Thymus (tissue), 11 donors: ENCODE results near the gene SIK1. TPM values are rescaled to one million over a fixed set of nuclear protein-coding genes. Genes with fewer than 3 reads are reported as not detected.

Source experiments
- DNase-seq, 9 donors: peaks; one replicate each; pipeline ENCODE4 v3.0.0-alpha.2; 2013; ENCODE audit warnings: low spot score in 9 of 9, low read depth in 6 of 9, missing footprints in 1 of 9
- H3K27ac ChIP-seq, 2 donors: one replicate each; pipeline ENCODE4 v1.5.1; 2013; ENCODE audit warnings: control low read depth in 1 of 2, low read depth in 1 of 2, low read length in 1 of 2, mild to moderate bottlenecking in 1 of 2, moderate library complexity in 1 of 2
- H3K27me3 ChIP-seq, 2 donors: one replicate each; pipeline ENCODE4 v1.5.1; 2013; ENCODE audit warnings: low read length in 1 of 2; ENCODE audit not compliant: control insufficient read depth in 2 of 2, insufficient read depth in 1 of 2
- H3K36me3 ChIP-seq, 2 donors: one replicate each; pipeline ENCODE4 v1.5.1; 2013; ENCODE audit warnings: low read length in 1 of 2, mild to moderate bottlenecking in 1 of 2, moderate library complexity in 1 of 2; ENCODE audit not compliant: control insufficient read depth in 2 of 2, insufficient read depth in 2 of 2
- H3K4me1 ChIP-seq, 2 donors: one replicate each; pipeline ENCODE4 v1.5.1; 2013; ENCODE audit warnings: low read length in 2 of 2; ENCODE audit not compliant: control insufficient read depth in 2 of 2, insufficient read depth in 2 of 2
- H3K4me3 ChIP-seq, 2 donors: one replicate each; pipeline ENCODE4 v1.5.1; 2013; ENCODE audit warnings: low read length in 2 of 2, control low read depth in 1 of 2, mild to moderate bottlenecking in 1 of 2
- H3K9me3 ChIP-seq, 2 donors: one replicate each; pipeline ENCODE4 v1.5.1; 2013; ENCODE audit warnings: low read length in 1 of 2, mild to moderate bottlenecking in 1 of 2; ENCODE audit not compliant: control insufficient read depth in 2 of 2, insufficient read depth in 1 of 2
- WGBS: extraction: QIAGEN DNeasy Blood & Tissue Kit; methylation state at CpG from one replicate; pipeline ENCODE4 v1.1.7; 2013; 5-methylcytosine and 5-hydroxymethylcytosine counted together
- polyA plus RNA-seq: library from polyadenylated mRNA; stranded (reverse); fragments of 200-250 nt; gene quantifications from one replicate; pipeline ENCODE4 v1.2.3, GENCODE V29; 2013
- total RNA-seq: library from RNA; stranded (reverse); fragments of 120-200 nt; gene quantifications from one replicate; pipeline ENCODE4 v1.2.4, GENCODE V29; 2013
- donor health status: healthy.

SIK1 gene
- total and polyA plus RNA-seq, 2 donors = 1.1 to 16.9 TPM

DNA sequence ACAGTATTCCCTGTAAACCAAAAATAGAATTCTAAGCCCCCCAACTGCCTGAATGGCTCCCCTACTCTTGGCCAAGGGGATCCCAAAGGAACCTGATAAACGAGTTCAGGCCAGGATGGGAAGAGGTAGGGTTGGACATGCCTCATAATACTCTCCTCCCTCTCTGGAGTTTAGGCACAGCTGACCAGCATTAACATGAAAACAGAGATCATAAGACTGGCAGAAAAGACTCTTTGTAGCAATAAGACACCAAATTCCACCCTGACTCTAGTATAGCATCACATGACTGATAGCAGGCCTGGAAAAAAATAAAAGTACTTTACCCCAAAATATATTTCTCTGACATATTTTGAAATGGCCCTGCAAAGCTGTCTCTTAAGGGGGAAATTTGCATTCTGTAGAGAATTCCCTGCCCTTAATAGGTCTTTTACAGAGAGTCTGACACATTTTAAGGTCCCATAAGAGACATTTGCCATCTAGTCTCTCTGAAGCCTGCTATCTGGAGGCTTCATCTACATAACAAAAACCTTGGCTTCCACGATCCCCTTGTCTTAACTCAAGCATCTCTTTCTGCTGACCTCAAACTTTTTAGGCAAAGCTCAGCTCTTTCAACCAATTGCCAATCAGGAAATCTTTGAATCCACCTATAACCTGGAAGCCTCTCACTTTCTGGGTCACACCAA is 55.9 kb downstream of the SIK1 start:
- Histone ChIP-seq H3K9me3 (peaks cover 0 to 7% of the 10 kb centered on the region in 2 donors), H3K4me1 (peaks cover 0 to 14% of the 10 kb centered on the region in 2 donors), H3K27me3 (no peaks in the 10 kb centered on the region), H3K4me3 (no peak overlapping the region), H3K36me3 (no peaks in the 10 kb centered on the region), H3K27ac (peak overlapping the region in 1 of 2 donors; percentile 14)
- DNase-seq = no peak
- WGBS = 83% methylated on average over 2 of the region's 2 CpGs

- 96% methylated on average over 20 of the region's 20 CpGs for WGBS
- peaks cover 0 to 7% of the 10 kb centered on the region in 2 donors for H3K9me3 ChIP-seq
- H3K27ac ChIP-seq = peak overlapping the region; percentile 14 to 38
- H3K4me3 ChIP-seq = no peak overlapping the region
- DNase-seq = no peak
- H3K36me3 ChIP-seq = no peaks in the 10 kb centered on the region
- H3K27me3 ChIP-seq = no peaks in the 10 kb centered on the region
- H3K4me1 ChIP-seq = peaks cover 0 to 14% of the 10 kb centered on the region in 2 donors
Observed at GRCh38 chr21:43370091-43370658, 56.8 kb downstream of the SIK1 start.

- no peak overlapping the region for H3K4me3 ChIP-seq
- no peak overlapping the region for H3K27ac ChIP-seq
- no peak for DNase-seq
Observed at GRCh38 chr21:43369596-43370090, 57.3 kb downstream of the SIK1 start.

DNA sequence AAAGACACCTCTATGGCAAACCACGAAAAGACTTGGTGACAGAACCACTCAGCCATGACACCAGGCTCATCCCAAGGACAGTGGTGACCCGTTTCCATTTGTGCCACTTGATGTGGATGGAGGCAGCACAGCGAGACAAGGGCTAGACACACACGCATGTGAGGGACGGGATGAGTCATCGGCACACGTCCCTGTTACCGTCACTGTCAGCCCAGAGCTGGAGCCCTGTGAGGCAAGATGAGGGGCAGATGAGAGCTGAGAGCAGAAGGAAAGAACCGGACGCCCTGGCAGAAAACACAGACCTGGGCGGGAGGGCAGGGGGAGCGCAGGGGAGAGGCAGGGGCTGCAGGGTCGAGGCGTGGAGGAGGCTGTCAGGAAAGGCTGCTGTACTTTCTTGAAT is 57.8 kb downstream of the SIK1 start:
- Histone ChIP-seq H3K4me3 (no peak overlapping the region), H3K36me3 (no peaks in the 10 kb centered on the region), H3K27ac (no peak overlapping the region), H3K9me3 (peaks cover 0 to 11% of the 10 kb centered on the region in 2 donors), H3K4me1 (peaks cover 0 to 16% of the 10 kb centered on the region in 2 donors), H3K27me3 (no peaks in the 10 kb centered on the region)
- WGBS = 89% methylated on average over 14 of the region's 14 CpGs
- no peak for DNase-seq

More at GRCh38 chr21:43369596-43370090, 57.3 kb downstream of the SIK1 start:
- H3K27me3 ChIP-seq = no peaks in the 10 kb centered on the region
- peaks cover 0 to 14% of the 10 kb centered on the region in 2 donors for H3K4me1 ChIP-seq
- H3K9me3 ChIP-seq = peaks cover 0 to 9% of the 10 kb centered on the region in 2 donors
- WGBS = 93% methylated on average over 18 of the region's 18 CpGs
- H3K36me3 ChIP-seq = no peaks in the 10 kb centered on the region

DNA sequence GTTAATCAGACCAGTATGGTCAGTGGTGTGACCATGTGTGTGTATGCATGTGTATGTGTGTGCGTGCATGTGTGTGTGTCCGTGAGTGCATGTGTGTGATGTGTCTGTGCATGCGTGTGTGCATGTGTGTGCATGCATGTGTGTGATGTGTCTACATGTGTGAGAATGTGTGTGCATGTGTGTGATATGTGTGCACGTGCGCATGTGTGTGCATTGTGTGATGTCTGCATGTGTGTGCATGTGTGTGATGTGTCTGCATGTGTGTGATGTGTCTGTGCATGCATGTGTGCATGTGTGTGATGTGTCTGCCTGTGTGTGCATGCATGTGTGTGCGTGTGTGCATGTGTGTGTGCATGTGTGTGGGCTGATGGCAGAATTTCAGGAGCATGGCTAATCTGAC is 58.2 kb downstream of the SIK1 start:
- 90% methylated on average over 6 of the region's 6 CpGs for WGBS

DNA sequence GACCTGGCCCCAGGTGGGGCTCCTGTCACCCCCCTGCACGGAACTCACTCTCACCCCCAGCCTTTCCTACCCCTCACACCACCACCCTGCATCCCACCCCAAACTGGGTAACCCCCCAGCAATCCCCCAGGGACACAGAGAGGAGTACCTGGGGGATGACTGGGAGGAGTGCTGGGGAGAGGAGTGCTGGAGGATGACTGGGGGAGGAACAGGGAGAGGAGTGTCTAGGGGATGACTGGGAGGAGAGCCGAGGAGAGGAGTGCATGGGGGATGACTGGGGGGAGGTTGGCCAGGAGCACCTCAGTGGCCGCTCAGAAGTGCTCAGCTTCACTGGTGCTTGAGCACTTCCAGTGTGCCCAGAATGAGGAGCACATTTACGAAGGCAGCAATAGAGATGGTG is 59.1 kb downstream of the SIK1 start:
- 93% methylated on average over 4 of the region's 4 CpGs for WGBS

More for the DNA sequence above, 58.2 kb downstream of the SIK1 start:
- Histone ChIP-seq H3K4me1 (peaks cover 0 to 17% of the 10 kb centered on the region in 2 donors), H3K27me3 (no peaks in the 10 kb centered on the region), H3K9me3 (peaks cover 0 to 8% of the 10 kb centered on the region in 2 donors), H3K36me3 (no peaks in the 10 kb centered on the region), H3K27ac (no peak overlapping the region), H3K4me3 (no peak overlapping the region)
- no peak for DNase-seq

DNA sequence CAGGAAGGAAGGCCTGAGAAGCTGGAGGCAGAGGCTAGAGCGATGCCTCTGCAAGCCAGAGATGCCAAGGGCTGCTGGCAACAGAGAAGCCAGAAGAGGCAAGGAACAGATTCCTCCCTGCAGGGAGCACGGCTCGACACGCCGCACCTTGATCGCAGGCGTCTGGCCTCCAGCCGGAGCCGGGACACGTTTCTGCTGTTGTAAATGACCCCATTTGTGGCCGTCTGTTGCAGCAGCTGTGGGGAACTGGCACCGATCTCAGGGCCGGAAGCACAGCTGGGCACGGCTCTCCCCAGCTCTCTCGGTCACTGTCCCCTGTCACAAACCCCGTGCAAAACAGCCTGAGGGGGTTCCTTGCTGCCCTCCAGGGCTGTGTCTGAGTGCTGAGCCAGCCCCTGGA is 59.6 kb downstream of the SIK1 start:
- WGBS = 95% methylated on average over 16 of the region's 16 CpGs
- no peak overlapping the region for H3K27ac ChIP-seq
- peaks cover 0 to 4% of the 10 kb centered on the region in 2 donors for H3K27me3 ChIP-seq
- DNase-seq = no peak
- H3K4me1 ChIP-seq = peaks cover 8 to 31% of the 10 kb centered on the region in 2 donors
- no peaks in the 10 kb centered on the region for H3K36me3 ChIP-seq
- H3K9me3 ChIP-seq = peaks cover 0 to 8% of the 10 kb centered on the region in 2 donors
- H3K4me3 ChIP-seq = no peak overlapping the region

More for the DNA sequence above, 59.1 kb downstream of the SIK1 start:
- Histone ChIP-seq H3K27me3 (peaks cover 0 to 4% of the 10 kb centered on the region in 2 donors), H3K4me3 (no peak overlapping the region), H3K9me3 (peaks cover 0 to 8% of the 10 kb centered on the region in 2 donors), H3K36me3 (no peaks in the 10 kb centered on the region), H3K4me1 (peaks cover 3 to 26% of the 10 kb centered on the region in 2 donors), H3K27ac (no peak overlapping the region)
- no peak for DNase-seq

GRCh38 chr21:43366656-43367055 is 60.3 kb downstream of the SIK1 start:
- peaks cover 14 to 38% of the 10 kb centered on the region in 2 donors for H3K4me1 ChIP-seq
- no peak overlapping the region for H3K27ac ChIP-seq
- DNase-seq = no peak
- H3K4me3 ChIP-seq = no peak overlapping the region
- WGBS = 95% methylated on average over 19 of the region's 19 CpGs
- H3K27me3 ChIP-seq = peaks cover 0 to 4% of the 10 kb centered on the region in 2 donors
- no peaks in the 10 kb centered on the region for H3K36me3 ChIP-seq
- peaks cover 0 to 5% of the 10 kb centered on the region in 2 donors for H3K9me3 ChIP-seq
